KMS-11 (cell line): ENCODE data around the gene CSNK1D.

Experiments used
- H2AFZ ChIP-seq: fragments of 200-600 bp; sonication (generic); 2 replicates; pipeline ENCODE4 v1.6.1; 2016; ENCODE audit warnings: antibody characterized with exemption, mixed run types, low read depth
- H3K27ac ChIP-seq: fragments of 200-600 bp; sonication (generic); 2 replicates; pipeline ENCODE4 v1.6.1; 2016; ENCODE audit warnings: mild to moderate bottlenecking, mixed run types
- H3K27me3 ChIP-seq: fragments of 200-600 bp; sonication (generic); 2 replicates; pipeline ENCODE4 v1.6.1; 2017; ENCODE audit warnings: mild to moderate bottlenecking, low read depth, mixed run types, moderate library complexity; ENCODE audit not compliant: insufficient read depth
- H3K36me3 ChIP-seq: fragments of 200-600 bp; sonication (generic); 2 replicates; pipeline ENCODE4 v1.6.1; 2017; ENCODE audit warnings: mild to moderate bottlenecking, mixed run types; ENCODE audit not compliant: insufficient read depth
- H3K4me1 ChIP-seq: fragments of 200-600 bp; sonication (generic); 2 replicates; pipeline ENCODE4 v1.6.1; 2016; ENCODE audit warnings: mild to moderate bottlenecking, low read depth, mixed run types; ENCODE audit not compliant: poor library complexity, severe bottlenecking
- H3K4me2 ChIP-seq: fragments of 200-600 bp; sonication (generic); 2 replicates; pipeline ENCODE4 v1.7.0; 2016; ENCODE audit warnings: mild to moderate bottlenecking, mixed run types
- H3K4me3 ChIP-seq: fragments of 200-600 bp; sonication (generic); IDR thresholded peaks from 2 replicates; pipeline ENCODE4 v1.6.1; 2017; ENCODE audit warnings: low read depth, low read length, mixed read lengths; ENCODE audit not compliant: insufficient read depth
- H3K79me2 ChIP-seq: fragments of 200-600 bp; sonication (generic); 2 replicates; pipeline ENCODE4 v1.6.1; 2016; ENCODE audit warnings: low read depth, mixed run types; ENCODE audit not compliant: insufficient read depth
- H3K9ac ChIP-seq: fragments of 200-600 bp; sonication (generic); 2 replicates; pipeline ENCODE4 v1.6.1; 2016; ENCODE audit warnings: mild to moderate bottlenecking, mixed run types
- H4K20me1 ChIP-seq: fragments of 200-600 bp; sonication (generic); 2 replicates; pipeline ENCODE4 v1.6.1; 2016; ENCODE audit warnings: mild to moderate bottlenecking, mixed run types; ENCODE audit not compliant: insufficient read depth
- TF ChIP-seq, protein P1 (sequence below): fragments of 200-600 bp; sonication (generic); conservative IDR thresholded peaks from 2 replicates; pipeline ENCODE4 v1.6.1; 2017; ENCODE audit warnings: low read depth, mild to moderate bottlenecking, antibody characterized with exemption, low read length, moderate library complexity, mixed read lengths

CSNK1D gene

DNA sequence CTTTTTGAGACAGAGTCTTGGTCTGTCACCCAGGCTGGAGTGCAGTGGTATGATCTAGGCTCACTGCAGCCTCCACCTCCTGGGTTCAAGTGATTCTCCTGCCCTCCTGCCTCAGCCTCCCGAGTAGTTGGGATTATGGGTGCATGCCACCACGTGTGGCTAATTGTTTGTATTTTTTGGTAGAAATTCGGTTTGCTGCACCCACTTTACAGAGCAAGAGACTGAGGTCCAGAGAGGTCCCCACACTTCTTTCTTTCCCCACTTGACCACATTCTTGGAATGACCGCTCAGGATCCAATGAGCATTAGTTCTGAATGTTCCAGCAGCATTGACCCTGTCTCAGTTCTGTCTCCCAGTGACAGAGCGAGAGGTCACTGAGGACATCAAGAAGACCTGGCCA is 50.0 kb downstream of the CSNK1D start:
- Histone ChIP-seq H3K27me3 (peaks cover 12% of the 10 kb centered on the region; the same call in 1 of the 2 replicates), H3K36me3 (no peaks in the 10 kb centered on the region), H3K4me3 (no peak overlapping the region), H2AFZ (no peak overlapping the region), H3K79me2 (no peaks in the 10 kb centered on the region), H4K20me1 (no peaks in the 10 kb centered on the region), H3K27ac (no peak overlapping the region), H3K9ac (no peak overlapping the region), H3K4me2 (no peak overlapping the region), H3K4me1 (no peaks in the 10 kb centered on the region)
- TF ChIP-seq, protein P1, sequence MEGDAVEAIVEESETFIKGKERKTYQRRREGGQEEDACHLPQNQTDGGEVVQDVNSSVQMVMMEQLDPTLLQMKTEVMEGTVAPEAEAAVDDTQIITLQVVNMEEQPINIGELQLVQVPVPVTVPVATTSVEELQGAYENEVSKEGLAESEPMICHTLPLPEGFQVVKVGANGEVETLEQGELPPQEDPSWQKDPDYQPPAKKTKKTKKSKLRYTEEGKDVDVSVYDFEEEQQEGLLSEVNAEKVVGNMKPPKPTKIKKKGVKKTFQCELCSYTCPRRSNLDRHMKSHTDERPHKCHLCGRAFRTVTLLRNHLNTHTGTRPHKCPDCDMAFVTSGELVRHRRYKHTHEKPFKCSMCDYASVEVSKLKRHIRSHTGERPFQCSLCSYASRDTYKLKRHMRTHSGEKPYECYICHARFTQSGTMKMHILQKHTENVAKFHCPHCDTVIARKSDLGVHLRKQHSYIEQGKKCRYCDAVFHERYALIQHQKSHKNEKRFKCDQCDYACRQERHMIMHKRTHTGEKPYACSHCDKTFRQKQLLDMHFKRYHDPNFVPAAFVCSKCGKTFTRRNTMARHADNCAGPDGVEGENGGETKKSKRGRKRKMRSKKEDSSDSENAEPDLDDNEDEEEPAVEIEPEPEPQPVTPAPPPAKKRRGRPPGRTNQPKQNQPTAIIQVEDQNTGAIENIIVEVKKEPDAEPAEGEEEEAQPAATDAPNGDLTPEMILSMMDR = no peak

GRCh38 chr17:82222816-82223215 is 50.7 kb downstream of the CSNK1D start:
- Histone ChIP-seq H2AFZ (no peak overlapping the region), H3K9ac (no peak overlapping the region), H4K20me1 (no peaks in the 10 kb centered on the region), H3K4me1 (peaks cover 2% of the 10 kb centered on the region), H3K79me2 (no peaks in the 10 kb centered on the region), H3K4me3 (no peak overlapping the region), H3K27ac (no peak overlapping the region), H3K27me3 (peaks cover 5% of the 10 kb centered on the region; the same call in 1 of the 2 replicates), H3K4me2 (no peak overlapping the region), H3K36me3 (no peaks in the 10 kb centered on the region)
- TF ChIP-seq, protein P1 = no peak

DNA sequence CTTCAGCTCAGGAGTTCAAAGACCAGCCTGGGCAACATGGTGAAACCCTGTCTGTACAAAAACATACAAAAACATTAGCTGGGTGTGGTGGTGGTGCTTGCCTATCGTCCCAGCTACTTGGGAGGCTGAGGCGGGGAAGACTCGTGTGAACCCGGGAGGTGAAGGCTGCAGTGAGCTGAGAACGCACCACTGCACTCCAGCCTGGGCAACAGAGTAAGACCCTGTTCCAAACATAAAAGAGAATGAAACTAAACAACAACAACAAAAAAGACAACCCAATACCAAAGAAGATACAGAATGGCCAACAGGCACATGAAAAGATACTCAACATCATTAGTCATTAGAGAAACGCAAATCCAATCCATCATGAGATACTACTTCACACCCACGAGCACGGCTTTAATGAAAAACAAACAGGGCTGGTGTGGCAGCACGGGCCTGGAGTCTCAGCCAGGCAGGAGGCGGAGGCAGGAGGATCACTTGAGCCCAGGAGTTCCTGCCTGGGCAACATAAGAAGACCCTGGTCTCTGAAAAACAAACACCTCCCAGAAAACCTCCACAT is 52.1 kb downstream of the CSNK1D start:
- Histone ChIP-seq H3K27me3 (no peaks in the 10 kb centered on the region), H3K4me1 (peaks cover 16% of the 10 kb centered on the region), H3K4me2 (no peak overlapping the region), H3K36me3 (no peaks in the 10 kb centered on the region), H3K27ac (no peak overlapping the region), H4K20me1 (no peaks in the 10 kb centered on the region), H3K9ac (no peak overlapping the region), H3K4me3 (no peak overlapping the region), H3K79me2 (no peaks in the 10 kb centered on the region), H2AFZ (no peak overlapping the region)
- TF ChIP-seq, protein P1 = no peak

DNA sequence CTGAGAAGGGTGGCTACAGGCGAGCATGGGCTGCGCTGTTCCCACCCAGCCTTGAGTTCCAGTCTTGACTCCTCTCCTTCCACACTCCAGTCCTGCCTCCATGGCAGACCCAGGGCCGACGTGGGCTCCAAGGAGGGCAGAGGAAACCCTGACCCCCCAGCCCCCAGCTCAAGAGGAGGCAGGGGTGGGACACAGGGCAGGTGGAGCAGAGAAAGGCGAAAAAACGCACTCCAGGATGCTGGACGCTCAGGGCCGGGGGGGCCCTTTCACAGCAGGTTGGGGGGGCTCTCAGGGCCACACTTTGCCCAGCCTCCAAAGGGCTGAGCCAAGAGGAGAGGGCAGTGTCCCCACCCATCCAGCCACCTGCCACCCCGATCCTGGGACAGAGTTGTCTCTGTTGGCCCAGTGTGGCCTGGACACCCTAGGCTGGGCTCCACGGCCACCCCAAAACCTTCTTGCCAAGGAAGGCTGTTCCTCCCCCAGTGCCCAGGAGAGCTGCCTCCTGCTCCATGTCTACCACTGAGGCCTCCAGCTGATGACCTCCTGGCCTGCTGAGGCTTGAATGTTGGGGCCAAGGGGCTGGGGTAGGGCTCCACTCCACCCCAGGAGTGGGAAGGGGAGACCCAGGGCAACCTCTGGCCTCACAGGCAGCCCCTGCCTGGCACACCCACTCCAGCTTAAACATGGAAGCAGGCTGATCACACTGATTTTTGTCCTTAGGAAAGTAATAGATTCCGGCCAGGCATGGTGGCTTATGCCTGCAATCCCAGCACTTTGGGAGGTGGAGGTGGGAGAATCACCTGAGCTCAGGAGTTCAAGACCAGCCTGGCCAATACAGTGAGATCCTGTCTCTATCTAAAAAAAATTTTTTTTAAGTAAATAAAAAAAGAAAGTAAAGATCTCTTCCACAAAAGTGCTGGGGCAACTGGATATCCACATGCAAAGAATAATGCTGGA is 53.5 kb downstream of the CSNK1D start:
- Histone ChIP-seq H3K4me2 (no peak overlapping the region), H4K20me1 (no peaks in the 10 kb centered on the region), H3K27me3 (no peaks in the 10 kb centered on the region), H3K36me3 (no peaks in the 10 kb centered on the region), H3K4me3 (no peak overlapping the region), H2AFZ (no peak overlapping the region), H3K4me1 (peaks cover 27% of the 10 kb centered on the region), H3K9ac (no peak overlapping the region), H3K27ac (no peak overlapping the region), H3K79me2 (no peaks in the 10 kb centered on the region)
- TF ChIP-seq, protein P1 = no peak
